ENCODE results near the gene CSK.

Gene CSK

GRCh38 chr15:74827614-74828013, 45.7 kb downstream of the CSK start:
- no peak for TF ChIP-seq CTCF (IDR thresholded peaks at IDR 0.05; ENCODE audit: borderline replicate concordance, extremely low read depth, low read length, poor library complexity, severe bottlenecking)
- TF ChIP-seq EZH2 (IDR thresholded peaks at IDR 0.05; ENCODE audit: borderline replicate concordance, low read depth, low read length, severe bottlenecking): no peak
- peaks cover 16% of the 10 kb centered on the region for H4K20me1 ChIP-seq (ENCODE audit: insufficient read depth, low read length)
- H3K27me3 ChIP-seq (ENCODE audit: insufficient read depth, low read length, poor library complexity): no peaks in the 10 kb centered on the region
- DNase-seq (no peak), ATAC-seq (ENCODE audit: insufficient read depth, low read depth) (no peak)
- no peak overlapping the region for H3K4me3 ChIP-seq (ENCODE audit: low read depth in 1 of 2, low read length in 2 of 2)
- no peak overlapping the region for H3K27ac ChIP-seq (ENCODE audit: low read length)
- H3K9me3 ChIP-seq (ENCODE audit: insufficient read depth, low read length, severe bottlenecking): no peaks in the 10 kb centered on the region
- H2AFZ ChIP-seq (ENCODE audit: low read depth, low read length): no peak overlapping the region
- H3K9ac ChIP-seq (ENCODE audit: low read depth, low read length): no peak overlapping the region
- H3K36me3 ChIP-seq (ENCODE audit: insufficient read depth, low read length): no peaks in the 10 kb centered on the region
- H3K4me1 ChIP-seq (ENCODE audit: insufficient read depth, low read length): peaks cover 3% of the 10 kb centered on the region; the same call in 1 of the 2 replicates
- H3K79me2 ChIP-seq (ENCODE audit: insufficient read depth, low read length): no peaks in the 10 kb centered on the region
- no peak overlapping the region for H3K4me2 ChIP-seq (ENCODE audit: insufficient read depth, low read length)

GRCh38 chr15:74828835-74829234, 47.0 kb downstream of the CSK start:
- Histone ChIP-seq H3K27ac (ENCODE audit: low read length) (no peak overlapping the region), H2AFZ (ENCODE audit: low read depth, low read length) (no peak overlapping the region), H4K20me1 (ENCODE audit: insufficient read depth, low read length) (peaks cover 16% of the 10 kb centered on the region), H3K4me3 (ENCODE audit: low read depth in 1 of 2, low read length in 2 of 2) (no peak overlapping the region), H3K4me2 (ENCODE audit: insufficient read depth, low read length) (no peak overlapping the region), H3K36me3 (ENCODE audit: insufficient read depth, low read length) (no peaks in the 10 kb centered on the region), H3K9ac (ENCODE audit: low read depth, low read length) (no peak overlapping the region), H3K79me2 (ENCODE audit: insufficient read depth, low read length) (no peaks in the 10 kb centered on the region), H3K9me3 (ENCODE audit: insufficient read depth, low read length, severe bottlenecking) (no peaks in the 10 kb centered on the region), H3K27me3 (ENCODE audit: insufficient read depth, low read length, poor library complexity) (no peaks in the 10 kb centered on the region), H3K4me1 (ENCODE audit: insufficient read depth, low read length) (peaks cover 3% of the 10 kb centered on the region; the same call in 1 of the 2 replicates)
- ATAC-seq (ENCODE audit: insufficient read depth, low read depth): no peak
- DNase-seq: no peak
- no peak for TF ChIP-seq CTCF (IDR thresholded peaks at IDR 0.05; ENCODE audit: borderline replicate concordance, extremely low read depth, low read length, poor library complexity, severe bottlenecking)

GRCh38 chr15:74829486-74829885, 47.6 kb downstream of the CSK start:
- Histone ChIP-seq H3K79me2 (ENCODE audit: insufficient read depth, low read length) (no peaks in the 10 kb centered on the region), H3K9me3 (ENCODE audit: insufficient read depth, low read length, severe bottlenecking) (no peaks in the 10 kb centered on the region), H2AFZ (ENCODE audit: low read depth, low read length) (no peak overlapping the region), H3K36me3 (ENCODE audit: insufficient read depth, low read length) (no peaks in the 10 kb centered on the region), H3K4me2 (ENCODE audit: insufficient read depth, low read length) (no peak overlapping the region), H3K4me3 (ENCODE audit: low read depth in 1 of 2, low read length in 2 of 2) (no peak overlapping the region), H3K27me3 (ENCODE audit: insufficient read depth, low read length, poor library complexity) (no peaks in the 10 kb centered on the region), H3K9ac (ENCODE audit: low read depth, low read length) (no peak overlapping the region), H3K27ac (ENCODE audit: low read length) (no peak overlapping the region), H4K20me1 (ENCODE audit: insufficient read depth, low read length) (peaks cover 16% of the 10 kb centered on the region), H3K4me1 (ENCODE audit: insufficient read depth, low read length) (peaks cover 3% of the 10 kb centered on the region; the same call in 1 of the 2 replicates)
- no peak for ATAC-seq (ENCODE audit: insufficient read depth, low read depth)
- DNase-seq: no peak
- TF ChIP-seq EZH2 (IDR thresholded peaks at IDR 0.05; ENCODE audit: borderline replicate concordance, low read depth, low read length, severe bottlenecking): no peak
- no peak for TF ChIP-seq CTCF (IDR thresholded peaks at IDR 0.05; ENCODE audit: borderline replicate concordance, extremely low read depth, low read length, poor library complexity, severe bottlenecking)

GRCh38 chr15:74829991-74830390, 48.1 kb downstream of the CSK start:
- Histone ChIP-seq H2AFZ (ENCODE audit: low read depth, low read length) (no peak overlapping the region), H3K79me2 (ENCODE audit: insufficient read depth, low read length) (no peaks in the 10 kb centered on the region), H3K9ac (ENCODE audit: low read depth, low read length) (no peak overlapping the region), H3K4me3 (ENCODE audit: low read depth in 1 of 2, low read length in 2 of 2) (no peak overlapping the region), H3K36me3 (ENCODE audit: insufficient read depth, low read length) (no peaks in the 10 kb centered on the region), H3K4me1 (ENCODE audit: insufficient read depth, low read length) (peaks cover 3% of the 10 kb centered on the region; the same call in 1 of the 2 replicates), H3K27ac (ENCODE audit: low read length) (no peak overlapping the region), H3K27me3 (ENCODE audit: insufficient read depth, low read length, poor library complexity) (no peaks in the 10 kb centered on the region), H4K20me1 (ENCODE audit: insufficient read depth, low read length) (peaks cover 16% of the 10 kb centered on the region), H3K9me3 (ENCODE audit: insufficient read depth, low read length, severe bottlenecking) (no peaks in the 10 kb centered on the region), H3K4me2 (ENCODE audit: insufficient read depth, low read length) (no peak overlapping the region)
- no peak for ATAC-seq (ENCODE audit: insufficient read depth, low read depth)
- DNase-seq: no peak
- no peak for TF ChIP-seq CTCF (IDR thresholded peaks at IDR 0.05; ENCODE audit: borderline replicate concordance, extremely low read depth, low read length, poor library complexity, severe bottlenecking)
- no peak for TF ChIP-seq EZH2 (IDR thresholded peaks at IDR 0.05; ENCODE audit: borderline replicate concordance, low read depth, low read length, severe bottlenecking)

Measured in DND-41 (cell line).